HuH-7 (cell line): ENCODE measurements around the gene HOMER1.
"Not testable (repeated sequence)": the region's sequence is repeated elsewhere in the genome, so short reads cannot be mapped to it uniquely, and the experiment has no call there.

Experiments used
- DNase-seq: peaks from one replicate; pipeline ENCODE4 v3.0.0; 2011; ENCODE audit warnings: low spot score

HOMER1 gene

DNA sequence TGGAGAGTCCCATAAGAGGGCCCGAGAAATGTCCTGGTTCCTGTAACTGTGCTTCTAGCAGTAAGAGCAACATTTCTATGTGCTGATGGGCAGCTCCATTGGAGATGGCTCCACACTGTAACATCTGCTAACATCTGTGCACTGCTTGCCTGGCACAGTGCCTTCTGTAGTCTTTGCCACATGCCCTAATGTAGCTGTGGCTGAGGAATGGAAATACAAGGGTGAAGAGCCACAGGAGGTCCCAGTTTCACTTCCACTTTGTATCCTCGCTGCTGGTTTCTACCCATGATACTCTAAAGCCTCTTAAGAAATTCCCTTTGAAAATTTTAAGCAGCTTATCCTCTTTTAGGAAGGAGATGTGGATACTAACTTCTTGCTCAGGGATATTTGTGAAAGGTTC, 97.4 kb downstream of the HOMER1 start:
- DNase-seq: no peak

- DNase-seq: no peak
These were observed 100.8 kb downstream of the HOMER1 start for GRCh38 chr5:79413112-79413511.

GRCh38 chr5:79408028-79408427, 105.9 kb downstream of the HOMER1 start:
- DNase-seq: no peak

GRCh38 chr5:79407591-79407990, 106.3 kb downstream of the HOMER1 start:
- DNase-seq: no peak

GRCh38 chr5:79401216-79401615, 112.7 kb downstream of the HOMER1 start:
- no peak for DNase-seq

GRCh38 chr5:79399046-79399445, 114.9 kb downstream of the HOMER1 start:
- no peak for DNase-seq

- no peak for DNase-seq
These were observed 116.9 kb downstream of the HOMER1 start for GRCh38 chr5:79397080-79397479.

GRCh38 chr5:79396265-79396664, 117.7 kb downstream of the HOMER1 start:
- DNase-seq: no peak

DNA sequence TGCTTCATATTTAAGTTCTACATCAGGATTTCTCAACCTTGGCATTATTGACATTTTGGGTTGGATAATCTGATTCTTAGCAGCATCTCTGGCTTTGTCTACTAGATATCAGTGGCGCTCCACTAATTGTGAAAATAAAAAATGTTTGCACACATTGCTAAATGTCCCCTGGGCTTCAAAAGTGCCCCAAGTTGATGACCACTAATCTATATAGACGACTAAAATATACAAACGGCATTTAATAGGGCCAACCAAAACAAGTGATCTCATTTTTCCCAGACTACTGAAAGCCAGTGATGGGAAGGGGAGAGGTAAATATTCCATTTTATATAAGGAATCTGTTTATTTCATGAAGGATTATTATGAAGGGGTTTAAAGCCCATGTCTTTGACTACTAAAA, 118.6 kb downstream of the HOMER1 start:
- DNase-seq: no peak

DNA sequence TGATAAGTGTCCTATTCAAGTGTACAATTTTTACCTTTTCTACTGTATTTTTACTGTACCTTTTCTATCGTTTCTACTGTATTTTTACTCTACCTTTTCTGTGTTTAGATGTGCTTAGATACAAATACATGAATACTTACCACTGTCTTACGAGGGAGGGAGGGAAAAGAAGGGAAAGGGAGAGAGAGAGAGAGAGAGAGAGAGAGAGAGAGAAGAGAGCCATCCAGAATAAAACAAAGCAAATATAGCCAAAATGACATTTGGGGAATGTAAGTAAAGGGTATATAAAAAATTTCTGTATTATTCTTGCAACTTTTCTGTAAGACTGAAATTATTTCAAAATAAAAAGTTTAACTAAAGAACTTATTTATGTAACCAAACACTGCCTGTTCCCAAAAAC, 121.2 kb downstream of the HOMER1 start:
- no peak for DNase-seq

GRCh38 chr5:79386679-79387078, 127.3 kb downstream of the HOMER1 start:
- no peak for DNase-seq

GRCh38 chr5:79385126-79385525, 128.8 kb downstream of the HOMER1 start:
- not testable (repeated sequence) for DNase-seq

- no peak for DNase-seq
These were observed 135.3 kb downstream of the HOMER1 start for GRCh38 chr5:79378510-79379186.

- DNase-seq: no peak
These were observed 156.5 kb downstream of the HOMER1 start for GRCh38 chr5:79357398-79357797.

DNA sequence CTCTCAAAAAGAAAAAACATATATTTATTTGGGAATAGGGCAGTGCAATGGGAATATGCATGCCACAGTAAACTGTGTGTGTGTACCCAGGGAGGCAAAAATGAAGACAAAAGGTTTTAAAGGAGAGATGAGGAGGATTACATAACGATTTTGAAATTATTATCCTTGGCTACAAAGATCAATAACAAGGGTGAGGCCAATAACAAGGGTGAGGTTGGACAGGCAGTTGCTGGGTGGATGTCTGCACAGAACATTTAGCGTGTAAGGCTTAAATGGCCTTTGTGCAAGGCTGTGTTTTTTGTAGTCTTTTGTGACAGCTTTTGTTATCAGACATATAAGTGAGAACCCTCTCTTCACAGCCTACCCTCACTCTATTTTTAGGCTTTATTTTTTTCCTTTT, 164.1 kb downstream of the HOMER1 start:
- no peak for DNase-seq

- no peak for DNase-seq
These were observed 164.9 kb downstream of the HOMER1 start for GRCh38 chr5:79349047-79349446.

DNA sequence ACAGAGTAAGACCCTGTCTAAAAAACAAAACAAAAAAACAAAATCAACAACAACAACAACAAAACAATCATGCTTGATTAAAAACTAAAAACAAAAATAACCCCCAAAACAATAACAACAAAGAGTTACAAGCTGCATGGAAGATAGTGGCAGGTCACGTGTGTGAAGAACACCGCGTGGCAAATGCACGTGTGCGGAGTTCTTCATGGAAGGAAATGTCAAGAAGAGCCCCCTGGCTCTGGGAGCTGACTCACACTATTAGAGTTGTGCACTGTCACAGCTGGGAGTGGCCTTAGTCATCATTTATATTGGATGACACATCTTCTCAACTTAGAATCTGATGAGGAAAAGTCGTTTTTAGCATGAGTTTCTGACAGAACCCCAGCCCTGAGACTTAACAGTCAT, 167.5 kb downstream of the HOMER1 start:
- DNase-seq: no peak

DNA sequence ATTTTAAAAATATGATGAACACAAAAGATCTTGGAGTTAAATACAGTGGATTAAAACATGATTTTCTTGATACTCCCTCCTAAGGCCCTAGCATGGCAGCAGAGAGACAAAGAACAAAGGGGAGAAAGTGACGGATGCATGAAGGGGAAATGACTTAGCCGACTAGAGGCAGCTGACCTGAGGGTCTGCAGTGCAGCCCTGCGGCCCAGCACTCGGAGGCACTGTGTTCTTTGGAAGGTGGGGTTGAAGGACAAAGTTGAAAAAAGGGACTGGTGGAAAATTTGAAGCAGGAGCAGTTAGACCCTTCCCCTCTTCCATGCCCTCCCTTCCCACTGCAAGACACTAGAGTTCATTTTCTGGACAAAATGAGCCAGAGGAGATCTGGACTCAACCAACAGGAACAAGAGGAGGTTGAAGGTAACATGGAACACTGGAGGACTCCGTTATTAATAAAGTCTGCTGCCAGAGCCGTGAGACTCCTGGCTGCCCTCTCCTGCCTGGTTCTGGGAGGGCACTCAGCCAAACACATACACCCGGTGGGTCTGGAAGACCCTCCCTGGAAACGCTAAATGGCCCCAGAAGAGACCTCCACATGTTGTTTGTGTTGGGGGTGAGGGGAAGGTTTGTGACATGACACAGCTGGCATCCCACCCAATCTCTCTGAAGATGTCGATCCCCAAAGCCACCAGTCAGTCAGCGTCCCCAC, 179.9 kb downstream of the HOMER1 start:
- no peak for DNase-seq

- DNase-seq: no peak
These were observed 183.9 kb downstream of the HOMER1 start for GRCh38 chr5:79330071-79330470.

GRCh38 chr5:79329453-79329852, 184.5 kb downstream of the HOMER1 start:
- no peak for DNase-seq
